ENCODE results near the gene HSD3B7.

DNA sequence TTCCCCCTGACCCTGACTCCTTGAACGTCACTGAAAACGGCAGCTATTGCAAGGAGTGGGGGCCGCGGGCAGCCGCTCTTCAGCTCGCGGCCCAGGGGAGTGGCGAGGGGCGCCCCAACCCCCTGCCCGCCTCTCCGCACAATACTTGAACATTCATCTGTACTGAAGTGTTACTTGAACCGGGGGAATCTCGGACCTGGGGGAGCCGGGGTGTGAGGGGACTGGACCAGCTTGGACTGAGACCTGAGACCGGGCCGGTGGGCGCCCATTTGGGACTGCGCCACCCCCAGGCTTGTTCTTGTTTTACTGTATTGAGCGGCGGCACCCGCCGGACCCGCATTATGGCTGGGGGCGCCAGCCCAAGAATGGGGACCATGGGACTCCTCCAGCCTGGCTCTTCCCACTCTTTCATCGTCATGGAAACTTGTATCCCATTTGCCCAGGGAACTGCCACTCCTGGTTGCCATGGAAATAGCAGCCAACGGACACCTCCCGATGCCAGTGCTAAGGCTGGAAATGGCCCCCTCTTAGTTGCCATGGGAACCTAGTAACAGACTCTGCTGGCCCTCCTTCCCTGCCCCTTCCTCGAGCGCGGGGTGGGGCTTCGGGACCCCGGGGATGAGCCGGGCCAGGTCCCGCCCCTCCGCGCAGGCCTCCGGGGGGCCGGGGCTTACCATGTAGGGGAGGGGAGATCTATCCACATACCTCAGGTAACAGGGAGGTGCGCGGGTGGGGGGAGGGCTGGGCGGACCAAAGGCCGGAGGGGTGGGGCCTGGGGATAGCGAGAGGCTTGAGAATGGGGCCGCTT is 36.9 kb upstream of the HSD3B7 start:
- TF ChIP-seq, protein P1, sequence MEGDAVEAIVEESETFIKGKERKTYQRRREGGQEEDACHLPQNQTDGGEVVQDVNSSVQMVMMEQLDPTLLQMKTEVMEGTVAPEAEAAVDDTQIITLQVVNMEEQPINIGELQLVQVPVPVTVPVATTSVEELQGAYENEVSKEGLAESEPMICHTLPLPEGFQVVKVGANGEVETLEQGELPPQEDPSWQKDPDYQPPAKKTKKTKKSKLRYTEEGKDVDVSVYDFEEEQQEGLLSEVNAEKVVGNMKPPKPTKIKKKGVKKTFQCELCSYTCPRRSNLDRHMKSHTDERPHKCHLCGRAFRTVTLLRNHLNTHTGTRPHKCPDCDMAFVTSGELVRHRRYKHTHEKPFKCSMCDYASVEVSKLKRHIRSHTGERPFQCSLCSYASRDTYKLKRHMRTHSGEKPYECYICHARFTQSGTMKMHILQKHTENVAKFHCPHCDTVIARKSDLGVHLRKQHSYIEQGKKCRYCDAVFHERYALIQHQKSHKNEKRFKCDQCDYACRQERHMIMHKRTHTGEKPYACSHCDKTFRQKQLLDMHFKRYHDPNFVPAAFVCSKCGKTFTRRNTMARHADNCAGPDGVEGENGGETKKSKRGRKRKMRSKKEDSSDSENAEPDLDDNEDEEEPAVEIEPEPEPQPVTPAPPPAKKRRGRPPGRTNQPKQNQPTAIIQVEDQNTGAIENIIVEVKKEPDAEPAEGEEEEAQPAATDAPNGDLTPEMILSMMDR (IDR thresholded peaks at IDR 0.05), result no peak
- TF ChIP-seq EP300 (IDR thresholded peaks at IDR 0.05), result peak; percentile 10 to 48
- no peak for TF ChIP-seq POLR2A (IDR thresholded peaks at IDR 0.05)
